ENCODE results near the gene PRPF31.

PRPF31 gene

DNA sequence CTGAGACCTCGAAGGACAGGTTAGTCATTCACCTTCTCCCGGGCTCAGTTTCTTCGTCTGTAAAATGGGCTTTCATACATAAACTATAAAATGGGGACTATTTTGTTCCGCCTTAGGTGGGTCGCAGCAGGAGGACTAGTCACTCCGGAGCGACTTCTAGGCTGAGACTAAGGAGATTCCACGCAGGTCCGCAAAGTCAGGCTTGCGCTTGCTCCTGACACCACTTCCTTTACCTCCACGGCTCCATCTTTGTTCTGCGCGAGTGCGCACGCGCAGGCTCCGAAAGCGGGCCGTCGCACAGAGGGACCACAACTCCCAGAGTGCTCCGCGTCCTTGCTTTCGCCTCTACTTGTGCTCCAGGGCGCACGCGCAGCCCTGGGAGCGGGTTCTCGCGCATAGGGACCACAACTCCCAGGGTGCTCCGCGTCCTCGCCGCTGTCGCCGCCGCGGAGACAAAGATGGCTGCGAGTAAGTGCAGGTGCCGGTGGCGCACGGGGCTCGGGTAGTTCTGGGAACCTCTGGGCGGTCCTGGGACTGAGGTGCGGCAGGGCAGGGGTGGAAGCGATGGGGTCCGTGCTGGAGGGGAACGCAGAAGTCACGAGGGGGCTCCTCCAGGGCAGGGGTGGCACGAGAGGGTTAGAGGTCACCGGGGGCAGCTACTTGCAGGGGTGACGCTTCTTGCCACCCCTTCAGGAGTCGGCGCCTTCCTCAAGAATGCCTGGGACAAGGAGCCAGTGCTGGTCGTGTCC lies 13.0 kb upstream of the PRPF31 start, which contains the start of gene NDUFA3:
NDUFA3 (plus strand) TSS at position 435 of the 749 bp plus-strand sequence; CDS start at position 459, 24 bp downstream.
- Mint-ChIP-seq H3K27me3 (no peaks in the 10 kb centered on the region), H3K4me3 (peak within 1 kb of the TSS; percentile 98), H3K4me1 (peaks cover 23% of the 10 kb centered on the region), H3K9me3 (no peaks in the 10 kb centered on the region), H3K27ac (peak within 1 kb of the TSS; percentile 91), H3K36me3 (peaks cover 4% of the 10 kb centered on the region)

DNA sequence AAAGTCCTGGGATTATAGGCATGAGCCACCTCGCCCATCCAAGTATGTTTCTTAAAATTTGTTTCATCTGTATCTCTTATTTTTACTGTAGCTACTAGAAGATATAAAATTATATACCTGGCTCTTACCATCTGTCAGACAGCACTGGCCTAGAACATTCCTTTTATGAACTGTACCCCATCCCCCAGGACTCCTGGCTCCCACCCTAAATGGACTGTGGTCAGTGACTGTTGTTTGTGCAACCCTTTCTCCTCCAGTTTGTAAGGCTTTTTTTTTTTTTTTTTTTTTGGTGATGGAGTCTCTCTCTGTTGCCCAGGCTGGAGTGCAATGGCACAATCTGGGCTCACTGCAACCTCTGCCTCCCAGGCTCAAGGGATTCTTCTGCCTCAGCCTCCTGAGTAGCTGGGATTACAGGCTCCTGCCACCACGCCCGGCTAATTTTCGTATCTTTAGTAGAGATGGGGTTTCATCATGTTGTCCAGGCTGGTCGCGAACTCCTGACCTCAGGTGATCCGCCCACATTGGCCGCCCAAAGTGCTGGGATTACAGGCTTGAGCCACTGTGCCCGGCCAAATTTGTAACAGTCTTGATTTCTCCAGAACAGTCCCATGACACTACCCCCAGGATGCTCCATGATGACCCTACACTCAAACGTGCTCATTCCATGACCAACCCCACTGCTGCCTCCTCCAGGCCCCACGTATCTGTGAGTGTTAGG lies 10.4 kb upstream of the PRPF31 start:
- H3K4me1 Mint-ChIP-seq = peaks cover 23% of the 10 kb centered on the region
- H3K27ac Mint-ChIP-seq = no peak overlapping the region
- peaks cover 5% of the 10 kb centered on the region for H3K36me3 Mint-ChIP-seq
- H3K27me3 Mint-ChIP-seq = no peaks in the 10 kb centered on the region
- H3K4me3 Mint-ChIP-seq = peak overlapping the region; percentile 19
- H3K9me3 Mint-ChIP-seq = no peaks in the 10 kb centered on the region

DNA sequence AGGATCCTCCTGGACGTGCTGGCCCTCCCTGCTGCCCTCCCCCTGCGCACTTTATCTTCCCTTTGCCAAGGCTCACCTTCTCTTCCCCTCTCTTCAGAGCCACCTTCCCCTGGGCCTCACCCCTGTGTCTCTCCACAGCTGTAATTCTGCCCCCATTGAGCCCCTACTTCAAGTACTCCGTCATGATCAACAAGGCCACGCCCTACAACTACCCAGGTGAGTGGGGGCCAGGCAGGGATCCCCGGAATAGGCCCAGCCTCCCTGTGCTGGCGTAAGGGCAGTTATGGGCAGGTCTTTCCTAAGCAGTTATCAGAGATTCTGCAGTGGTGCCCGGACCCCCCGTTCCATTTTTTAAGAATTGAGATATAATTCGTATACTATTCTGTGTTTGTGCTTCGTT lies 9.8 kb upstream of the PRPF31 start:
- Mint-ChIP-seq H3K27ac (peak overlapping the region; percentile 47), H3K4me3 (peak overlapping the region; percentile 42), H3K27me3 (no peaks in the 10 kb centered on the region), H3K36me3 (peaks cover 8% of the 10 kb centered on the region), H3K4me1 (peaks cover 23% of the 10 kb centered on the region), H3K9me3 (no peaks in the 10 kb centered on the region)

DNA sequence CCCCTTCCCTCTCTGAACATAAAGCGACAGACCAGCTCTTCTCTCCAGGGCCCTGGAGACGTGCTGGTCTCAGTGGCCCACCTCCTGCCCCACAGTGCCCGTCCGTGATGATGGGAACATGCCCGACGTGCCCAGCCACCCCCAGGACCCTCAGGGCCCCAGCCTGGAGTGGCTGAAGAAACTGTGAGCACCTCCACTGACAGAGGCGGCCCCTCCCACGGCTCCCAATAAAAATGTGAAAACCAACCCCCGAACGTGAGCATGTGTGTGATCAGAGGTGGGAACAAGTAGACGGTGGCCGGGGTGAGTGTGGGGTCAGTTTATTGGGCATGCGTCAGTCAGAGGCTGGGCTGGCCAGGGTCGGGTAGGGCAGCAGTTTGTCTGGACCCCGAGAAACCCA lies 8.8 kb upstream of the PRPF31 start:
- H3K9me3 Mint-ChIP-seq = no peaks in the 10 kb centered on the region
- H3K27me3 Mint-ChIP-seq = no peaks in the 10 kb centered on the region
- no peak overlapping the region for H3K27ac Mint-ChIP-seq
- H3K4me3 Mint-ChIP-seq = no peak overlapping the region
- peaks cover 23% of the 10 kb centered on the region for H3K4me1 Mint-ChIP-seq
- peaks cover 9% of the 10 kb centered on the region for H3K36me3 Mint-ChIP-seq

DNA sequence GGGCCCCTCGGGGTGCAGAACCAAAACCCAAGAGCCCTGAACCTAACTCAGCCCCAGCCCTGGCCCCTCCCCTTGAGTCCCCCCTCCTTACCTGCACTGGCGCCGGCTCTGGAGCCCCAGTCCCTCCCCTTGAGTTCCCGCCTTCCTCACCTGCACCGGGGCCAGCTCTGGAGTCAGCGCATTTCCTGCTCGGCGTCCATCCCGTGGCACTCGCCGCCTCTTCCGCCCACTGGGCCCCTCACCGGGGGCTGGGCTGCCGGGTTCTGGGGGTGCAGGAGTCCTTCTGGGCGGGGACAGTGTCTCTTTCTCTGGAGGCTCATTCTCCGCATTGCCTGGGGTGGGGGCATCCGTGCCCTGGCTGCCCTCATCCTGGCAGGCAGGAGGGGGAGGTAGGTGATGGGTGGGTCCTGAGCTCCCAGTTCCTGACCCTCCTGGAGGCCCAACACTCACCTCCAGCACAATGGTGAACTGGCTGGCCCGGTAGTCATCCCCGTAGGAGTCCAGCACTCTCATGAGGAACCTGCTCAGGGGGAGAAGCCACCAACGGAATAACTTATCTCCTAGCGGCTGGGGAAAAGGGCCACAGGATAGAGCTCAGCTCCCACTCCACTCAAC lies 7.6 kb upstream of the PRPF31 start:
- no peaks in the 10 kb centered on the region for H3K9me3 Mint-ChIP-seq
- no peak overlapping the region for H3K4me3 Mint-ChIP-seq
- H3K27ac Mint-ChIP-seq = no peak overlapping the region
- peaks cover 9% of the 10 kb centered on the region for H3K36me3 Mint-ChIP-seq
- peaks cover 18% of the 10 kb centered on the region for H3K4me1 Mint-ChIP-seq
- H3K27me3 Mint-ChIP-seq = no peaks in the 10 kb centered on the region

DNA sequence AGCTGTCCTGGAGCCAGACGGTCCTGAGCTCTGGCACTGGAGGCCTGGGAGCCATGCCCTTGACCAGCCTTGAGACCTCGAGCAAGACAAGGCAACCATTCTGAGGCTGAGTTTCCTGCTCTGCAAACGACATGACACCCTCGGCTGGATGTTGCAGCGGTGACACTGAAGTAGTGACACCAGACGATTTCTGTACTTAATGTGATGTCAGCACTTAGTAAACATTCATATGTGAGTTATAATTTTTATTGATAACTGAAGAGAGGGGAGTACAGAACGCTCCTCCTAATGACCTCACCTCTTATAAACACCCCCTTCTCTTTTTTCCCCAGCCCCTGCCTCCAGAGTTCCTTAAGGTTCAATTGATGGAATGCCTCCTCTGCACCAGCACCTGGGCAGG lies 7.1 kb upstream of the PRPF31 start:
- no peaks in the 10 kb centered on the region for H3K27me3 Mint-ChIP-seq
- H3K36me3 Mint-ChIP-seq = peaks cover 9% of the 10 kb centered on the region
- no peak overlapping the region for H3K4me3 Mint-ChIP-seq
- no peak overlapping the region for H3K27ac Mint-ChIP-seq
- no peaks in the 10 kb centered on the region for H3K9me3 Mint-ChIP-seq
- peaks cover 19% of the 10 kb centered on the region for H3K4me1 Mint-ChIP-seq

DNA sequence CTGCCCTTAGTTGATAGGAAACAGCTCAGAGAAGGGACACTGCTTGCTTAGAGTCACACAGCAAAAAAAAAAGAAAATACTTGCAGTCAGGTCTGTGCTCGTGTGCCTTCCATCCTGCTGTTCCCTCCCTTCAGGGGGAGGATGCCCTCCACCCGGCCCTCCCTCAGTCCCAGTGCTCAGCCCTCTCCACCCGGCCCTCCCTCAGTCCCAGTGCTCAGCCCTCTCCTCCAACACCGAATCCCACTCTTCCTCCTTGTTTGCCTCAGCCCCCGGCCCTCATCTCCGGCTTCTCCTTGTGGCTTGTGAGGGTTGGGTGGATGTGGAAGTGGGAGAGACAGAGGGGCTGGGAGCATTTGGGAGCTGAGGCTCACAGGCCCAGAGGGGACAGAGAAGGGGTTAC lies 5.9 kb upstream of the PRPF31 start:
- H3K27me3 Mint-ChIP-seq = no peaks in the 10 kb centered on the region
- H3K4me3 Mint-ChIP-seq = no peak overlapping the region
- H3K36me3 Mint-ChIP-seq = peaks cover 9% of the 10 kb centered on the region
- H3K4me1 Mint-ChIP-seq = peaks cover 30% of the 10 kb centered on the region
- peak overlapping the region; percentile 46 for H3K27ac Mint-ChIP-seq
- H3K9me3 Mint-ChIP-seq = no peaks in the 10 kb centered on the region

DNA sequence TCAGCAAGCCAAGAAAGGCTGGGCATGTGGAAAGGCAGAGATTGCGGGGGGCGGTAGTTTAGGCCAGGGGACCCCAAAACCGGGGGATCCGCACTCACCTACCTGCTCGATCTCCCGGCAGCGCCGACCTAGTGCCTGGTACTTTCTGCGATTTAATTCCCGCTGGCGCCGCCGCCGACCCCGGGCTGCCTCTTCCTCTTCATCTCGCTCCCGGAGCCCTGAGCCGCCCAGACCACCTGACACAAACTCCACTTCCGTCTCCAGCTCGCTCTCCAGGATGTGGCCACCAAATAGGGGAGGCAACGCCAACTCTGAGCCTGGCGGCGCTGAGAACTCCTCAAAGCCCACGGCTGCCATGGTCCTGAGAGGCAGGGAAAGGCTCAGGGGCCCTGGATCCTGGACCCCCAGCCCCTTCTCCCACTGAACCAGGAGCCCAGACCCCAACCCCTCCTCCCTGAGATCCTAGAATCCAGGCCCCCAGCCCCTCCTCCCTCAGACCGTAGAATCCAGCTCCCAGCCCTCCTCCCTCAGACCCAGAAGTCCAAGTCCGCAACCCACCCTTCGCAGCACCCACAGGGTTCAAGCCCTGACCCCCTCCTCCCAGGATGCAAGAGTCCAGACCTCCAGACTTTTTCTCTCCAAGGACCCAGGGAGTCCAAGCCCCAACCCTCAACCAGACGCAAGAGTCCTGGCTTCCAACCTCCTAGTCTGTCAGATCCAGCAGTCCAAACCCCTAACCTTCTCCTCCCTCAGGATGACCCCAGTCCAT lies 1.0 kb upstream of the PRPF31 start:
- peaks cover 11% of the 10 kb centered on the region for H3K36me3 Mint-ChIP-seq
- H3K27me3 Mint-ChIP-seq = no peaks in the 10 kb centered on the region
- H3K4me3 Mint-ChIP-seq = peak overlapping the region; percentile 98
- peaks cover 42% of the 10 kb centered on the region for H3K4me1 Mint-ChIP-seq
- peak overlapping the region; percentile 97 for H3K27ac Mint-ChIP-seq
- H3K9me3 Mint-ChIP-seq = no peaks in the 10 kb centered on the region

DNA sequence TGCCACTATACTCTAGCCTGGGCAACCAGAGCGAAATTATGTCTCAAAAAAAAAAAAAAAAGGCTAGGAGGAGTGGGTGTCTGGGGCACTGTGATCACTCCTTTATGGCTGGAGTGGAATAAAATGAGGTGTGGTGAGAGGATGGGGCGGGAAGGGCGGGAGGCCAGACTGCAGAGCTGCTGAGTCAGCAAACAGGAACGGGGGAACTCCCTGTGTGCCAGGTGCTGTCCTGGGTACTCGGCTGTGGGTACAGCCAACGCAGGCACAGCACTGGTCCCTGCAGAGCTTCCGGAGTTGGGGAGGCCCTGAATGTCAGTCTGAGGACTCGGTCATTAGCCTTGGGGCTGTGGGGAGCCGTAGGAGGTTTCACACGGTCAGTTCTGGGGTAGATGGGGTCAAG lies 5.7 kb downstream of the PRPF31 start:
- peaks cover 9% of the 10 kb centered on the region for H3K36me3 Mint-ChIP-seq
- H3K4me1 Mint-ChIP-seq = peaks cover 13% of the 10 kb centered on the region
- H3K9me3 Mint-ChIP-seq = no peaks in the 10 kb centered on the region

DNA sequence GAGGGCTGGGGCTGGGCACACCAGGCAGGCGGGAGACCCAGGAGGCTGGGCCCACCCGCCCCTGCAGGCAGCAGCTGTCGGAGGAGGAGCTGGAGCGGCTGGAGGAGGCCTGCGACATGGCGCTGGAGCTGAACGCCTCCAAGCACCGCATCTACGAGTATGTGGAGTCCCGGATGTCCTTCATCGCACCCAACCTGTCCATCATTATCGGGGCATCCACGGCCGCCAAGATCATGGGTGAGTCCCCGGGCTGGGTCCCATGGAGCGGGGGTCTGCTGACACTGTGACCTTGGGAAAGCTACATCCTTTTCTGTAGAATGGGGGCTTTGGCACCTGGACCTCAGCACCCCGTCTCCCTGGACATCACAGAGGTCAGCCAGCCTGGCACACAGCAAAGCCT lies 8.1 kb downstream of the PRPF31 start:
- no peaks in the 10 kb centered on the region for H3K9me3 Mint-ChIP-seq
- no peaks in the 10 kb centered on the region for H3K27me3 Mint-ChIP-seq
- H3K4me1 Mint-ChIP-seq = no peaks in the 10 kb centered on the region
- H3K27ac Mint-ChIP-seq = no peak overlapping the region
- peaks cover 11% of the 10 kb centered on the region for H3K36me3 Mint-ChIP-seq
- H3K4me3 Mint-ChIP-seq = no peak overlapping the region

More for the DNA sequence above, 5.7 kb downstream of the PRPF31 start:
- H3K4me3 Mint-ChIP-seq = no peak overlapping the region
- no peaks in the 10 kb centered on the region for H3K27me3 Mint-ChIP-seq
- no peak overlapping the region for H3K27ac Mint-ChIP-seq

DNA sequence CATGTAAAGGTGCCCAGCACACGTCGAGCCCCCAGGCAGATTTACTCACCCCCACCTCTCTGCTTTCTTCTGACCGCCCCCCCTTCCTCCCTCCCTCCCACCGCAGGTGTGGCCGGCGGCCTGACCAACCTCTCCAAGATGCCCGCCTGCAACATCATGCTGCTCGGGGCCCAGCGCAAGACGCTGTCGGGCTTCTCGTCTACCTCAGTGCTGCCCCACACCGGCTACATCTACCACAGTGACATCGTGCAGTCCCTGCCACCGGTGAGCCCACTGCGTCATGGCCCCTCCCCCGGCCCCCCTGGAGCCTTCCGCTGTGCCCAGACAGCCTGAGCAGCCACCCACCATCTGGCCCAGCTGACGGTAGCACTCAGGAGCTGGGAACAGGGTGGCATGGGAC lies 8.8 kb downstream of the PRPF31 start:
- no peaks in the 10 kb centered on the region for H3K27me3 Mint-ChIP-seq
- no peaks in the 10 kb centered on the region for H3K9me3 Mint-ChIP-seq
- H3K4me3 Mint-ChIP-seq = no peak overlapping the region
- peaks cover 11% of the 10 kb centered on the region for H3K36me3 Mint-ChIP-seq
- no peak overlapping the region for H3K27ac Mint-ChIP-seq
- H3K4me1 Mint-ChIP-seq = no peaks in the 10 kb centered on the region

DNA sequence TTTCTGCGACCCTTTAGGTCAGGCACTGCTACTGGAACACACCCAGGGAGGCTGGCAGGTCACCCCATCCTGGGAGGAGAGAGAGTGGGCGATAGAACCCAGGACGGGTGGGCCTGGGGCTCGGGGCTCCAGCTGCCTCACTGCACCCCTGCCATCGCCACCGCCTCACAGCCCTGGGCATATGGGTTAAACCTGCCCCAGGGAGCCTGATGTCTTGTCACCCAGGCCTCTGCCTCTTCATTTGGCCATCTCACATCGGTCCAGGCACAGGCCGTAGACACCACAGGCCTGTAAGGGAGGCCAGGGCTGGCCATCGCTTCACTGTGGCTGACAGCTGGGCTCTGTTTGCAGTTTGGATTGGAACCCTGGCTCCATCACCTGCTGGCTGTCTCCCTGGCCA lies 10.2 kb downstream of the PRPF31 start:
- Mint-ChIP-seq H3K27ac (no peak overlapping the region), H3K27me3 (no peaks in the 10 kb centered on the region), H3K4me3 (no peak overlapping the region), H3K36me3 (peaks cover 9% of the 10 kb centered on the region), H3K9me3 (no peaks in the 10 kb centered on the region), H3K4me1 (no peaks in the 10 kb centered on the region)

DNA sequence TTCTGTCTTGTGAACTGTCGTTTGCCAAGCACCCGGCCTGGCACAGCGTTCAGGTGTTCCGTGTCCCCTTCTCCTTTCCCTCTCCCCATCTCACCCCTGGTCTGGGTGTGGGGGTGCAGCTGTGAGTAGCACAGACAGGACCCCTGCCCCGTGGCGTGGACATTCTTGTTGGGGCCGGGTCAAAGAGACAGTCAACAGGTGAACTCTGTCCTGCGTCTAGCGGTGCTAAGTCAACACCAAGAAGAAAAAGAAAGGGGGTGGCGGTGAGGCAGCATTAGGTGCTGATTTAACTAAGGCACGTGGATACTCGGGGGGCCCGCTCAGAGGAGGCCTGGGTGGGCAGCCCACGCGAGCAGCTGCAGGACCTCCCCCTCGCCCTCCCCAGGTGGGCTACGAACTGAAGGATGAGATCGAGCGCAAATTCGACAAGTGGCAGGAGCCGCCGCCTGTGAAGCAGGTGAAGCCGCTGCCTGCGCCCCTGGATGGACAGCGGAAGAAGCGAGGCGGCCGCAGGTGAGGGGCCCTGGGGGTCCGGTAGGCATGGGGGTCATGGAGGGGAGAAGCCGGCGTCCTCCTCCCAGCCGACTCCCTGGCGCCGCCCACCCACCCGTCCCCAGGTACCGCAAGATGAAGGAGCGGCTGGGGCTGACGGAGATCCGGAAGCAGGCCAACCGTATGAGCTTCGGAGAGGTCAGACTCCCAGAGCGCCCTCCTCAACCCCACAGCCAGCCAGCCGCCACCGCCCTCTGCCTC lies 12.3 kb downstream of the PRPF31 start:
- H3K27me3 Mint-ChIP-seq = no peaks in the 10 kb centered on the region
- H3K27ac Mint-ChIP-seq = no peak overlapping the region
- no peak overlapping the region for H3K4me3 Mint-ChIP-seq
- H3K9me3 Mint-ChIP-seq = no peaks in the 10 kb centered on the region
- H3K4me1 Mint-ChIP-seq = no peaks in the 10 kb centered on the region
- peaks cover 4% of the 10 kb centered on the region for H3K36me3 Mint-ChIP-seq

DNA sequence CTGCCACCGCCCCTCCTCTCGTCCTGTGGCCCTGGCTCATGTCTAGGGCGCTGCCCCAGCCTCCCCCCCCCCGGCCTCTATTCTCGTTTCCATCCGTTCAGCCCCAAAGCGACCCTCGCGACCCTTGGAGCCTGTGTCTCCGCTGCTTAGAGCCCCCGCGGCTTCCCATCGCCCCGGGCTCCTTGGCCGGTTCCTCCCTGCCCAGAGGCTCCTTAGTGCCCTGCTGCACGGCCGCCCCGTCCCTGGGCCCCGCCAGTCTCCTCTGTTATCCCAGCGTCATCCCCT lies 12.8 kb downstream of the PRPF31 start:
- Mint-ChIP-seq H3K27ac (no peak overlapping the region), H3K4me1 (no peaks in the 10 kb centered on the region), H3K4me3 (no peak overlapping the region), H3K9me3 (no peaks in the 10 kb centered on the region), H3K36me3 (peaks cover 4% of the 10 kb centered on the region), H3K27me3 (no peaks in the 10 kb centered on the region)
